ENCODE data around the gene CNPY2. TPM values are rescaled to one million over a fixed set of nuclear protein-coding genes. Genes with fewer than 3 reads are reported as not detected.
"Not testable (repeated sequence)": the region's sequence is repeated elsewhere in the genome, so short reads cannot be mapped to it uniquely, and the experiment has no call there.

CNPY2 gene
- total and polyA plus RNA-seq, 7 donors = 32.8 to 73.5 (median 40.2) TPM

DNA sequence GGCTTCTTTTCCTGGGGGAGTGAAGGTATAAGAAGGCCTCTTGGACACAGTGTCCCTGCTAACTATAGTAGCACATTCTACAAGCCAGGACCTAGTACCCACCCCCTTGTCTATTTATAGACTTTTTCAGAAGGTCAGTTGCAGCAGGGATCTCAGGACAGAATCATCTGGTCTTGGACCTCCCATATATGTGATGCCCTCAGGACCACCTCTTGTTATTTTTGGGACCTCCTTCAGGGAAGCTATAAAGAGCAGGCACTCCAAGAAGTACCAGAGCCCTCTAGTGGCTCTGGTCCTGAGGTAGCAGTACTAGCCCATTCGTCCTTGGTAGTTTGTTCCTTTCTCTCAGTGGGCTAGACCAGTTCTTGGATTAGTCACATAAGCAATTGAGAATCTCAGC, 44.8 kb downstream of the CNPY2 start:
- peak; percentile 45 for TF ChIP-seq CTCF (IDR thresholded peaks at IDR 0.05)
- no peaks in the 10 kb centered on the region for H3K27me3 ChIP-seq (ENCODE audit: insufficient read depth in 3 of 3, low read length in 2 of 3)
- H3K9me3 ChIP-seq = no peaks in the 10 kb centered on the region
- intact Hi-C loops (cut with DNase I) = no loop called here
- peaks cover 9 to 66% of the 10 kb centered on the region in 2 donors for H3K36me3 ChIP-seq (ENCODE audit: insufficient read depth in 1 of 2, low read depth in 1 of 2)
- peak overlapping the region; percentile 65 for H3K27ac ChIP-seq
- ATAC-seq (peak; percentile 61 to 83 (median 74)), DNase-seq (no peak)
- H3K4me3 ChIP-seq = peak overlapping the region; percentile 2
- 3 to 7% (median 7%) methylated on average over 1 of the region's 1 CpG for WGBS, 3 donors
- H3K4me1 ChIP-seq = peaks cover 55% of the 10 kb centered on the region

GRCh38 chr12:56267443-56268071, 48.2 kb downstream of the CNPY2 start:
- intact Hi-C loops (cut with DNase I) = no loop called here
- Histone ChIP-seq H3K4me1 (peaks cover 59% of the 10 kb centered on the region), H3K27ac (peak overlapping the region; percentile 96), H3K4me3 (peak overlapping the region; percentile 87), H3K27me3 (ENCODE audit: insufficient read depth in 3 of 3, low read length in 2 of 3) (no peaks in the 10 kb centered on the region), H3K9me3 (no peaks in the 10 kb centered on the region), H3K36me3 (ENCODE audit: insufficient read depth in 1 of 2, low read depth in 1 of 2) (peaks cover 4 to 31% of the 10 kb centered on the region in 2 donors)
- WGBS, 3 donors = 7 to 14% (median 7%) methylated on average over 21 of the region's 21 CpGs
- no peak for TF ChIP-seq CTCF (IDR thresholded peaks at IDR 0.05)
- ATAC-seq (peak; percentile 15 to 59 (median 42)), DNase-seq (peak; percentile 74 to 86)

GRCh38 chr12:56266693-56267442, 48.9 kb downstream of the CNPY2 start, which contains the start of gene COQ10A:
Gene COQ10A (plus strand): TSS chr12:56266942. CDS start chr12:56267119, 177 bp downstream.
- peak; percentile 82 to 92 (median 86) for ATAC-seq
- peak within 1 kb of the TSS; percentile 87 for H3K4me3 ChIP-seq
- H3K27ac ChIP-seq = peak within 1 kb of the TSS; percentile 96
- H3K36me3 ChIP-seq (ENCODE audit: insufficient read depth in 1 of 2, low read depth in 1 of 2) = peaks cover 4 to 24% of the 10 kb centered on the region in 2 donors
- TF ChIP-seq CTCF (IDR thresholded peaks at IDR 0.05) = peak; percentile 58
- WGBS, 3 donors = 0% methylated on average over 62 to 68 of the region's 68 CpGs
- no peaks in the 10 kb centered on the region for H3K27me3 ChIP-seq (ENCODE audit: insufficient read depth in 3 of 3, low read length in 2 of 3)
- peak; percentile 89 to 95 for DNase-seq
- intact Hi-C loops (cut with DNase I) = no loop called here
- H3K9me3 ChIP-seq = no peaks in the 10 kb centered on the region
- H3K4me1 ChIP-seq = peaks cover 56% of the 10 kb centered on the region

DNA sequence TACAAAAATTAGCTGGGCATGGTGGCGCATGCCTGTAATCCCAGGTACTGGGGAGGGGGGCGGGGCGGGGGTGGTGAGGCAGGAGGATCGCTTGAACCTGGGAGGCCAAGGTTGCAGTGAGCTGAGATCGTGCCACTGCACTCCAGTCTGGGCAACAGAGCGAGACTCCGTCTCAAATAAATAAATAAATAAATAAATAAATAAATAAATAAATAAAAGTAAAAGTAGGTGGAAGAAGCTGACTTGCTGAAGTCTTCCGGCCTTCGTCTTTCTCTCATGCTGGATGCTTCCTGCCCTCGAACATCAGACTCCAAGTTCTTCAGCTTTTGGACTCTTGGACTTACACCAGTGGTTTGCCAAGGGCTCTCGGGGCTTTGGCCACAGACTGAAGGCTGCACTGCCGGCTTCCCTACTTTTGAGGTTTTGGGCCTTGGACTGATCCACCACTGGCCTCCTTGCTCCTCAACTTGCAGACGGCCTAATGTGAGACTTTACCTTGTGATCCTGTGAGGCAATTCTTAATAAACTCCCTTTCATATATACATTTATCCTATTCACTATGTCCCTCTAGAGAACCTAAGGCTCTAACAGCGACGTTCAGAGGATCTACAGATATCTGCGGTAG, 49.6 kb downstream of the CNPY2 start:
- WGBS, 3 donors = 42 to 50% (median 43%) methylated on average over 16 of the region's 16 CpGs
- intact Hi-C loops (cut with DNase I); DNase-seq; H3K9me3 ChIP-seq; H3K27me3 ChIP-seq (ENCODE audit: insufficient read depth in 3 of 3, low read length in 2 of 3); ATAC-seq: not testable (repeated sequence)
- peak overlapping the region; percentile 87 for H3K4me3 ChIP-seq
- peaks cover 50% of the 10 kb centered on the region for H3K4me1 ChIP-seq
- peak overlapping the region; percentile 96 for H3K27ac ChIP-seq
- H3K36me3 ChIP-seq (ENCODE audit: insufficient read depth in 1 of 2, low read depth in 1 of 2) = peaks cover 2 to 18% of the 10 kb centered on the region in 2 donors

- intact Hi-C loops (cut with DNase I); H3K27ac ChIP-seq; DNase-seq; H3K9me3 ChIP-seq; H3K4me3 ChIP-seq; H3K36me3 ChIP-seq (ENCODE audit: insufficient read depth in 1 of 2, low read depth in 1 of 2); ATAC-seq; H3K27me3 ChIP-seq (ENCODE audit: insufficient read depth in 3 of 3, low read length in 2 of 3): not testable (repeated sequence)
- H3K4me1 ChIP-seq = peaks cover 31% of the 10 kb centered on the region
- 87 to 91% (median 90%) methylated on average over 7 of the region's 7 CpGs for WGBS, 3 donors
Measured at GRCh38 chr12:56262955-56263354, 52.8 kb downstream of the CNPY2 start.

Measured in psoas muscle (tissue), 8 donors.